KMS-11 (cell line): ENCODE data around the gene COX17.
A peak's percentile ranks its signal among the peaks of the same experiment; 100 is the strongest.

Source experiments
- H2AFZ ChIP-seq: fragments of 200-600 bp; sonication (generic); 2 replicates; pipeline ENCODE4 v1.6.1; 2016; ENCODE audit warnings: antibody characterized with exemption, mixed run types, low read depth
- H3K27ac ChIP-seq: fragments of 200-600 bp; sonication (generic); 2 replicates; pipeline ENCODE4 v1.6.1; 2016; ENCODE audit warnings: mild to moderate bottlenecking, mixed run types
- H3K27me3 ChIP-seq: fragments of 200-600 bp; sonication (generic); 2 replicates; pipeline ENCODE4 v1.6.1; 2017; ENCODE audit warnings: mild to moderate bottlenecking, low read depth, mixed run types, moderate library complexity; ENCODE audit not compliant: insufficient read depth
- H3K36me3 ChIP-seq: fragments of 200-600 bp; sonication (generic); 2 replicates; pipeline ENCODE4 v1.6.1; 2017; ENCODE audit warnings: mild to moderate bottlenecking, mixed run types; ENCODE audit not compliant: insufficient read depth
- H3K4me1 ChIP-seq: fragments of 200-600 bp; sonication (generic); 2 replicates; pipeline ENCODE4 v1.6.1; 2016; ENCODE audit warnings: mild to moderate bottlenecking, low read depth, mixed run types; ENCODE audit not compliant: poor library complexity, severe bottlenecking
- H3K4me2 ChIP-seq: fragments of 200-600 bp; sonication (generic); 2 replicates; pipeline ENCODE4 v1.7.0; 2016; ENCODE audit warnings: mild to moderate bottlenecking, mixed run types
- H3K4me3 ChIP-seq: fragments of 200-600 bp; sonication (generic); IDR thresholded peaks from 2 replicates; pipeline ENCODE4 v1.6.1; 2017; ENCODE audit warnings: low read depth, low read length, mixed read lengths; ENCODE audit not compliant: insufficient read depth
- H3K79me2 ChIP-seq: fragments of 200-600 bp; sonication (generic); 2 replicates; pipeline ENCODE4 v1.6.1; 2016; ENCODE audit warnings: low read depth, mixed run types; ENCODE audit not compliant: insufficient read depth
- H3K9ac ChIP-seq: fragments of 200-600 bp; sonication (generic); 2 replicates; pipeline ENCODE4 v1.6.1; 2016; ENCODE audit warnings: mild to moderate bottlenecking, mixed run types
- H4K20me1 ChIP-seq: fragments of 200-600 bp; sonication (generic); 2 replicates; pipeline ENCODE4 v1.6.1; 2016; ENCODE audit warnings: mild to moderate bottlenecking, mixed run types; ENCODE audit not compliant: insufficient read depth
- CTCF ChIP-seq: fragments of 200-600 bp; sonication (generic); conservative IDR thresholded peaks from 2 replicates; pipeline ENCODE4 v1.6.1; 2017; ENCODE audit warnings: low read depth, mild to moderate bottlenecking, antibody characterized with exemption, low read length, moderate library complexity, mixed read lengths

COX17 gene

GRCh38 chr3:119631516-119631915 lies 45.7 kb downstream of the COX17 start:
- Histone ChIP-seq H3K27ac (no peak overlapping the region), H2AFZ (no peak overlapping the region), H3K4me3 (no peak overlapping the region), H3K79me2 (no peaks in the 10 kb centered on the region), H3K9ac (no peak overlapping the region), H3K36me3 (no peaks in the 10 kb centered on the region), H3K4me1 (peaks cover 15% of the 10 kb centered on the region), H3K27me3 (no peaks in the 10 kb centered on the region), H3K4me2 (no peak overlapping the region), H4K20me1 (no peaks in the 10 kb centered on the region)
- TF ChIP-seq CTCF: no peak

- no peak overlapping the region for H2AFZ ChIP-seq
- no peak for TF ChIP-seq CTCF
- 0 out of 2 replicates have a peak overlapping the region, but pooled peaks have one; percentile 6 for H3K4me2 ChIP-seq
- no peak overlapping the region for H3K27ac ChIP-seq
- no peak overlapping the region for H3K9ac ChIP-seq
- H4K20me1 ChIP-seq: no peaks in the 10 kb centered on the region
- H3K36me3 ChIP-seq: no peaks in the 10 kb centered on the region
- H3K4me3 ChIP-seq: no peak overlapping the region
- no peaks in the 10 kb centered on the region for H3K79me2 ChIP-seq
- no peaks in the 10 kb centered on the region for H3K27me3 ChIP-seq
- H3K4me1 ChIP-seq: peaks cover 14% of the 10 kb centered on the region
These were observed 46.3 kb downstream of the COX17 start for GRCh38 chr3:119630880-119631329.

GRCh38 chr3:119630128-119630879 lies 46.9 kb downstream of the COX17 start:
- peaks cover 14% of the 10 kb centered on the region for H3K4me1 ChIP-seq
- H3K27me3 ChIP-seq: no peaks in the 10 kb centered on the region
- no peaks in the 10 kb centered on the region for H3K79me2 ChIP-seq
- H3K36me3 ChIP-seq: no peaks in the 10 kb centered on the region
- no peak overlapping the region for H3K9ac ChIP-seq
- no peak overlapping the region for H3K27ac ChIP-seq
- no peaks in the 10 kb centered on the region for H4K20me1 ChIP-seq
- no peak for TF ChIP-seq CTCF
- H3K4me3 ChIP-seq: no peak overlapping the region
- 0 out of 2 replicates have a peak overlapping the region, but pooled peaks have one; percentile 6 for H3K4me2 ChIP-seq
- H2AFZ ChIP-seq: no peak overlapping the region

GRCh38 chr3:119628816-119629445 lies 48.3 kb downstream of the COX17 start:
- H3K27me3 ChIP-seq: no peaks in the 10 kb centered on the region
- no peak overlapping the region for H2AFZ ChIP-seq
- no peak overlapping the region for H3K4me2 ChIP-seq
- H3K79me2 ChIP-seq: no peaks in the 10 kb centered on the region
- no peaks in the 10 kb centered on the region for H3K36me3 ChIP-seq
- TF ChIP-seq CTCF: no peak
- H3K4me3 ChIP-seq: no peak overlapping the region
- H3K9ac ChIP-seq: no peak overlapping the region
- H3K27ac ChIP-seq: no peak overlapping the region
- H3K4me1 ChIP-seq: peaks cover 14% of the 10 kb centered on the region
- no peaks in the 10 kb centered on the region for H4K20me1 ChIP-seq
